Smooth muscle cell of the coronary artery (primary cell): Measurements from ENCODE around the gene MPDZ. TPM values are rescaled to one million over a fixed set of nuclear protein-coding genes. Genes with fewer than 3 reads are reported as not detected.

ENCODE experiments used
- total RNA-seq: library from RNA; depleted of rRNA; stranded (reverse); fragments of >200 nt; gene quantifications from 2 replicates; pipeline ENCODE4 v1.2.3, GENCODE V29; 2014; ENCODE audit warnings: low replicate concordance

Gene MPDZ
- 33.0 and 68.1 TPM in 2 replicates for total RNA-seq

GRCh38 chr9:13279284-13280141 is at the start of gene MPDZ:
Gene MPDZ (minus strand): TSS chr9:13279692. CDS start chr9:13250315, 29,377 bp downstream.

